Endodermal cell (in vitro differentiated cells): Measurements from ENCODE around the gene SH3BP4. TPM values are rescaled to one million over a fixed set of nuclear protein-coding genes. Genes with fewer than 3 reads are reported as not detected.

Source experiments
- DNase-seq: peaks from one replicate; pipeline ENCODE4 v3.0.0-alpha.2; 2017
- H3K27ac ChIP-seq: 2 replicates; pipeline ENCODE4 v1.5.1; 2013; ENCODE audit warnings: mild to moderate bottlenecking, low read depth, low read length, moderate library complexity
- H3K27me3 ChIP-seq: 2 replicates; pipeline ENCODE4 v1.6.1; 2013; ENCODE audit warnings: mild to moderate bottlenecking, low read length, moderate library complexity; ENCODE audit not compliant: insufficient read depth, control insufficient read depth, poor library complexity, severe bottlenecking
- H3K36me3 ChIP-seq: 2 replicates; pipeline ENCODE4 v1.7.0; 2013; ENCODE audit warnings: mild to moderate bottlenecking, low read length, moderate library complexity; ENCODE audit not compliant: control insufficient read depth, insufficient read depth
- H3K4me1 ChIP-seq: one replicate; pipeline ENCODE4 v1.7.0; 2013; ENCODE audit warnings: low read length; ENCODE audit not compliant: control insufficient read depth, insufficient read depth
- H3K4me3 ChIP-seq: 2 replicates; pipeline ENCODE4 v1.5.1; 2013; ENCODE audit warnings: mild to moderate bottlenecking, low read length, moderate library complexity
- H3K9ac ChIP-seq: 2 replicates; pipeline ENCODE4 v1.6.1; 2013; ENCODE audit warnings: mild to moderate bottlenecking, low read length, moderate library complexity; ENCODE audit not compliant: poor library complexity, severe bottlenecking; ENCODE audit errors: extremely low read depth
- H3K9me3 ChIP-seq: 2 replicates; pipeline ENCODE4 v1.6.1; 2013; ENCODE audit warnings: mild to moderate bottlenecking, low read length, moderate library complexity; ENCODE audit not compliant: control insufficient read depth
- H3K27ac Mint-ChIP-seq: 2 replicates; pipeline ENCODE4 v1.8.0; 2020; ENCODE audit warnings: mixed read lengths
- H3K27me3 Mint-ChIP-seq: 2 replicates; pipeline ENCODE4 v1.8.0; 2021; ENCODE audit warnings: mild to moderate bottlenecking, mixed read lengths; ENCODE audit not compliant: insufficient read depth
- H3K36me3 Mint-ChIP-seq: 2 replicates; pipeline ENCODE4 v1.8.0; 2020; ENCODE audit warnings: low read depth, mixed read lengths
- H3K4me1 Mint-ChIP-seq: 2 replicates; pipeline ENCODE4 v1.8.0; 2020; ENCODE audit warnings: mixed read lengths
- H3K4me3 Mint-ChIP-seq: 2 replicates; pipeline ENCODE4 v1.8.0; 2020; ENCODE audit warnings: mild to moderate bottlenecking, moderate library complexity, mixed read lengths
- H3K9me3 Mint-ChIP-seq: 2 replicates; pipeline ENCODE4 v1.8.0; 2020; ENCODE audit warnings: mild to moderate bottlenecking, mixed read lengths
- WGBS, 2 experiments: methylation state at CpG; one replicate each; pipeline versions ENCODE4 v1.1.5 to v1.1.7; 2013; ENCODE audit warnings: missing lambda C conversion rate in 2 of 2, mixed read lengths in 1 of 2; ENCODE audit not compliant: insufficient coverage in 1 of 2, insufficient read length in 1 of 2; 5-methylcytosine and 5-hydroxymethylcytosine counted together
- total RNA-seq, 2 donors: library from RNA; stranded (reverse); fragmentation: NEBNext Ultra II Directional in 1 of 2; extraction: Animal tissue kit (Norgen Biotek cat#: 25700) in 1 of 2; gene quantifications; 2 replicates in 1 of 2; 3 replicates in 1 of 2; pipeline ENCODE4 v1.2.1, GENCODE V29; 2021
- TF ChIP-seq, protein P1 (sequence below): fragments of 200-600 bp; sonication (generic); conservative IDR thresholded peaks from 2 replicates; pipeline ENCODE4 v1.5.0; 2021; ENCODE audit warnings: antibody characterized with exemption, mild to moderate bottlenecking

The SH3BP4 gene
- total RNA-seq, 2 donors from 2014 or later: 49.1 to 53.4 TPM

DNA sequence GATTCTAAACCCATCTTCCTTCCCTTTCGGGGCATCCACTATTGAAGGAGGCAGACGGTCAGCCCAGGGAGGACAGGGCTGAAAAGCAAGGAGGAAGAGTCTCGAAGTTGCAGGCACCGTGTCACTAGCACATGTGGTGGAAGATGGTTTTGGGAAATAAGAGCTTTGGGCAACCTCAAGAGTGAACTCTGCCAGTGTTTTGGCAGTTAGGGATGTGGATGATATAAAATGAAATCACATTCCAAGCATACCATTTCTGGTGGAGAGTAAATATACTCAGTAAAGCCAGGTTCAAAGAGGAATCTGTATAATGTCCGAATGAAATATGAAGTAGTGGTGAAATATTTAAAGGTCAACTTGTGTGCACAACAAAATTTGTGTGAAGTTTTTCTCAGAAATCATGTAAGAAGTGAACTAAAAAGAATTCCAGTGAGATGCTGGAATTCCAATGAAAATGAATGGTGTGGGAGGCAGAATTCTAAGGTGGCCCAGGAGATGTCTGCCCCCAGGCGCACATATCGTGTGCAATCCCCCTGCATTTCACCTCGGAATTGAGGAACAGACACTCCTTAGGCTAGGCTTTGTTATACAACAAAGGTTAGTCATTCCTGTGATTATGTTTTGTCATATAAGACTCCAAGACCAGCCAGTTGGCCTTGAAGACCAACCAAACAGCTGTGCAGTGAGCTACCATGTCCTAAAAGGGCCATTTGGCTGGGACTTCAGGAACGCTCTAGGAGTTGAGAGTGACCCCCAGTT is 147.1 kb downstream of the SH3BP4 start:
- Mint-ChIP-seq H3K4me1 (no peaks in the 10 kb centered on the region), H3K27me3 (no peaks in the 10 kb centered on the region), H3K9me3 (no peaks in the 10 kb centered on the region), H3K36me3 (no peaks in the 10 kb centered on the region), H3K27ac (no peak overlapping the region), H3K4me3 (no peak overlapping the region)
- no peaks in the 10 kb centered on the region for H3K4me1 ChIP-seq
- TF ChIP-seq, protein P1, sequence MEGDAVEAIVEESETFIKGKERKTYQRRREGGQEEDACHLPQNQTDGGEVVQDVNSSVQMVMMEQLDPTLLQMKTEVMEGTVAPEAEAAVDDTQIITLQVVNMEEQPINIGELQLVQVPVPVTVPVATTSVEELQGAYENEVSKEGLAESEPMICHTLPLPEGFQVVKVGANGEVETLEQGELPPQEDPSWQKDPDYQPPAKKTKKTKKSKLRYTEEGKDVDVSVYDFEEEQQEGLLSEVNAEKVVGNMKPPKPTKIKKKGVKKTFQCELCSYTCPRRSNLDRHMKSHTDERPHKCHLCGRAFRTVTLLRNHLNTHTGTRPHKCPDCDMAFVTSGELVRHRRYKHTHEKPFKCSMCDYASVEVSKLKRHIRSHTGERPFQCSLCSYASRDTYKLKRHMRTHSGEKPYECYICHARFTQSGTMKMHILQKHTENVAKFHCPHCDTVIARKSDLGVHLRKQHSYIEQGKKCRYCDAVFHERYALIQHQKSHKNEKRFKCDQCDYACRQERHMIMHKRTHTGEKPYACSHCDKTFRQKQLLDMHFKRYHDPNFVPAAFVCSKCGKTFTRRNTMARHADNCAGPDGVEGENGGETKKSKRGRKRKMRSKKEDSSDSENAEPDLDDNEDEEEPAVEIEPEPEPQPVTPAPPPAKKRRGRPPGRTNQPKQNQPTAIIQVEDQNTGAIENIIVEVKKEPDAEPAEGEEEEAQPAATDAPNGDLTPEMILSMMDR: no peak
- no peak overlapping the region for H3K27ac ChIP-seq
- H3K9me3 ChIP-seq: no peaks in the 10 kb centered on the region
- DNase-seq: no peak
- no peak overlapping the region for H3K4me3 ChIP-seq
- no peaks in the 10 kb centered on the region for H3K36me3 ChIP-seq
- 95 to 99% methylated on average over 6 to 9 of the region's 9 CpGs for WGBS, 2 experiments
- no peaks in the 10 kb centered on the region for H3K27me3 ChIP-seq
- no peak overlapping the region for H3K9ac ChIP-seq

DNA sequence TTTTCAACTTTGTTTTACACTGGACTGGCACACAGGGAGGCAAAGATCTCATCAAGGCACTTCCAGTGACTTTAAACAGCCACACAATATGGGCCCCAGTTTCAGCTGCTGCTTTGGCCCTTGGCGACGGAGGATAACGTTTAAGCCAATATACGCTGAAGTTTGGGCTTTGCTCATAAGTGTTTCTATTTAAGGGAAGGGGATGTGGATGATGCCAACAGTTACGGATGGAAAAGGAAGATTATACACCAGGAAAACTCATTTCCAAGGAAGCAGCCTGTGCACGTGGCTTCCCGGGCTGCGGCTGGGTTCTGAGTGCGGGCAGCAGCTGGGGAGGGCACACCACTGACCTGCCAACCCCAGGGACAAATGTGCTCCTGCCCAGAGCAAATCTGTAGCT is 151.1 kb downstream of the SH3BP4 start:
- Histone ChIP-seq H3K27ac (no peak overlapping the region), H3K27me3 (no peaks in the 10 kb centered on the region), H3K4me3 (no peak overlapping the region), H3K4me1 (no peaks in the 10 kb centered on the region), H3K9me3 (no peaks in the 10 kb centered on the region), H3K9ac (no peak overlapping the region), H3K36me3 (no peaks in the 10 kb centered on the region)
- H3K36me3 Mint-ChIP-seq: no peaks in the 10 kb centered on the region
- no peak for DNase-seq
- peaks cover 4% of the 10 kb centered on the region for H3K4me1 Mint-ChIP-seq
- no peak overlapping the region for H3K27ac Mint-ChIP-seq
- TF ChIP-seq, protein P1: no peak
- no peak overlapping the region for H3K4me3 Mint-ChIP-seq
- no peaks in the 10 kb centered on the region for H3K27me3 Mint-ChIP-seq
- H3K9me3 Mint-ChIP-seq: no peaks in the 10 kb centered on the region
- 96 to 99% methylated on average over 7 to 9 of the region's 9 CpGs for WGBS, 2 experiments
